Left renal pelvis (tissue), 4 donors: Measurements from ENCODE around the gene ZNF763. TPM values are rescaled to one million over a fixed set of nuclear protein-coding genes. Genes with fewer than 3 reads are reported as not detected.
"Not testable (repeated sequence)": the region's sequence is repeated elsewhere in the genome, so short reads cannot be mapped to it uniquely, and the experiment has no call there.

Source experiments
- DNase-seq, 4 donors: peaks; one replicate each; pipeline ENCODE4 v3.0.0-alpha.2; 2013; ENCODE audit warnings: low read depth in 4 of 4, low spot score in 3 of 4
- polyA plus RNA-seq, 4 donors: library from polyadenylated mRNA; unstranded; fragments of 120-200 nt; gene quantifications; one replicate each; pipeline ENCODE4 v1.2.1, GENCODE V29; 2013; ENCODE audit not compliant: insufficient read length in 4 of 4

The ZNF763 gene
- 10 to 100 TPM in 1 of 4 donors, 1 to 10 TPM in 3; 2.6 to 11.9 (median 8.8) TPM for polyA plus RNA-seq

DNA sequence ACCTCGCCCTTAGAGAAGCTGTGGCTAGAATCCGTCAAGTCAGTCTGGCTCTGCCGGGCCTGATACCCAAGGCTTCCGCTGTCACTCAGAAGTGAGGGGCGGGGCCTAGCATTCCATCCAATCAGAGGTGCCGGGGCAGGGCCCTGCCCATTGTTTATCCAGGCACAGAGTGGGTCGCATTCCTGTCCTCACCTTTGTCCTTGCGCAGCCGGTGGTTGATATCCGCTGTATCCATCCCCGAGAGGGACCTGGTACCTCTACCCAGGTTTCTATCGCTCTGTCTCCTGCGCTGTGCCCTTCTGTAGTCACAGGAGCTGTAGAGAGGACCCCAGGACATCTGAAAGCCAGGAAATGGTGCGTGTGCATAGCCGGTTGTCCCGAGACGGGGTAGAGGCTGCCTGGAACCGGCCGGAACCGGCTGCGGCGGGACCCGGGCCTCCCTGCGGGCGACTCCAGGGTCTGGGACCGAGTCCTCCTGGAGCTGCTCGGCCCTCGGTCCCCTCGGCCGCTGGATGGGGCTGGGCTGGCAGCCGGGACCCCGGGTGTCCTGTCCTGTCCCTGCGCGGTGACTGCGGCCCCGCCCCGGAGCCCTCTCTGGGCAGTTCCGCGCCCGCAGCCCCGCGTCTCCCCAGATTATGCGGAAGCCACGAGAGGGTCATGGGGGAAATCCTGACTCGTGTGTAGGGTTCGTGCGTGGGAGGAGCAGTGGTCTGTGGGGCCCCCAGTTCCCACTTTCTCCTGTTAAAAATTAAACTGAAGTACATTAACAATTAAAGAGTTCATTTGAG, at the start of gene ZNF763:
Gene ZNF763, plus strand, starts transcription at position 183 of the 788 bp plus-strand sequence. Its CDS starts 169 bp downstream, at position 352.
- peak; percentile 84 to 89 (median 88) for DNase-seq

DNA sequence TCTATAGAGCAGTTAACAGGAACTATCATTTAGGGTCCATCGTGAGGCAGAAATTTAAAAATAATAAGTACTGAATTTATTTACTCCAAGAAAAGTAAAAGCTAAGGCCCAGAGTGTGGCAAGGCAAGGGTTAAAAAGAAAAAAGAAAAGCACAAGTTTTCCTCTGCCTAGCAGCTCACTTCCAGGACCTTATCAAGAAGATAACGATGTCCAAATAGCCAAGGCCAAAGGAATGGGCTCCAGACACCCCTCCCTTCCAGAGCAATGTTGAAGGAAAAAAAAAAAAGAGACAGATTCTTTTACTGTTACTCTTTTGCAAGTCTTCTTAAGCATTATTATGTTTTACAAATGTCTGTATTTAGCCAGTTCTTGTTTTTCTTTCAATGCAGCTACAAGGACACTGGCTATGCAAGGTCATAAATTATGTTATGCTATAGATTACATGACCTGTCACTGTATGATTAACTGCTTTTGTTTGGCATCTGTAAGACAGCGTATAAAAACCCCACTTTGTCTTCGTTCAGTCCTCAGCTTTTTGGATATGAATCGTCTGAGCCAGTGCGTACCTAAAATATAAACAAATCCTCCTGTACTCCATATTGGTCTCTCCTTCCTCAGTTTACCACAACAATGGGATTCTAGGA, 42.9 kb upstream of the ZNF763 start:
- no peak for DNase-seq

DNA sequence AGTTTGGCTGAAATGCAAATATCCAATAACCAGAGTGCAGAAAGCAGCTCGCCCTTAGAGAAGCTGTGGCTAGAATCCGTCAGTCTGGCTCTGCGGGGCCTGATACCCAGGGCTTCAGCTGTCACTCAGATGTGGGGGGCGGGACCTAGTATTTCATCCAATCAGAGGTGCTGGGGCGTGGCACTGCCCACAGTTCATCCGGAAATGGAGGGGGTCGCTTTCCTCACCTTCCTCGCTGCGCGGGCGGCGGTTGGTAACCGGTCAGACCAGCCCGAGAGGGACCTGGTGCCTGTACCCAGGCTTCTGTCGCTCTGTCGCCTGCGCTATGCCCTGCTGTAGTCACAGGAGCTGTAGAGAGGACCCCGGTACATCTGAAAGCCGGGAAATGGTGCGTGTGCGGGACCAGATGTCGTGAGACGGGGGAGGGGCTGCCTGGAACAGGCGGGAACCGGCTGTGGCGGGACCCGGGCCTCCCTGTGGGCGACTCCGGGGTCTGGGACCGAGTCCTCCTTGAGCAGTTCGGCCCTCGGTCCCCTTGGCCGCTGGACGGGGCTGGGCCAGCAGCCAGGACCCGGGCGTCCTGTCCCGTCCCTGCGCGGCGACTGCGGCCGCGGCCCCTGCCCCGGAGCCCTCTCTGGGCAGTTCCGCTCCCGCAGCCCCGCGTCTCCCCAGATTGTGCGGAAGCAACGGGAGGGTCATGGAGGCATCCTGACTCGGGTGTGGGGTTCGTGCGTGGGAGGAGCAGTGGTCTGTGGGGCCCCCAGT, 39.8 kb upstream of the ZNF763 start, which contains the start of gene ZNF700:
Gene ZNF700, plus strand, starts transcription at position 222 of the 765 bp plus-strand sequence. Its CDS starts 104 bp downstream, at position 326.
- DNase-seq: peak; percentile 85 to 90 (median 89)

DNA sequence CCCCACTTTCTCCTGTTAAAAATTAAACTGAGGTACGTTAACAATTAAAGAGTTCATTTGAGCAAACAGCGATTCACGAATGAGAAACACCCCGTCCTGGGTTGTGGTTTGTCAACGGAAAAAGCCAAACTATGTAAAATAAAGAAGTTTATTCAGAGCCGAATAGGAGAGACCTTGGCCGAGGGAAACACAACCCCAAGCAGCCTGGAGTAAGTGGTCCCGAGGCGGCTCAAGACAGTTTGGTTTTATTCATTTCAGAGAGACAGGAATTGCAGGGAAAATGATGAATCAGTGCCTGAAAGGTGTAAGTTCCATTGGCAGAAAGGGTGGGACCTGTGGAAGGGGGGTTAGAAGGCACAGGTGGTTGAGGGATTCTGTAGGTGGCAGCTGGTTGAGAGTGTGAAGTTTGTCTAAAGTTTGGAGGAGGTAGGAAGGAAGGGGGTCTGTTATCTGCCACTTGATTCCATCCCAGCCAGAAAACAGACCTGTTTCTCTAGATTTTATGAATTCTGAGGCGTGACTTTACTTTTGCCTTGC, 39.1 kb upstream of the ZNF763 start:
- DNase-seq: not testable (repeated sequence)

DNA sequence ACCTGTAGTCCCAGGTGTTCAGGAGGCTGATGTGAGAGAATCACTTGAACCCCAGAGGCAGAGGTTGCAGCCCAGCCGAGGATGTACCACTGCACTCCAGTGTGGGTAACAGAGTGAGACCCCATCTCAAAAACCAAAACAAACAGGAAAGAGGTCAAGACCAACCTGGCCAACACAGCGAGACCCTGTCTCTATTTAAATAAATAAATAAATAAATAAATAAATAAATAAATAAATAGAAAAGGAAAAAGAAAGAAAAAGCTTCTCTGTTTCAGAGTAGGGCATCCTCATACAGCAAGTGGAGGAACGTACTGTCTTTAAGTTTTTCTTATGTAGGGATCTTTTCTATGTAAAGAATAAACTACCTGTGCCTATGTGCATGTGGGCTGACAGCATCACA, 37.6 kb upstream of the ZNF763 start:
- no peak for DNase-seq

DNA sequence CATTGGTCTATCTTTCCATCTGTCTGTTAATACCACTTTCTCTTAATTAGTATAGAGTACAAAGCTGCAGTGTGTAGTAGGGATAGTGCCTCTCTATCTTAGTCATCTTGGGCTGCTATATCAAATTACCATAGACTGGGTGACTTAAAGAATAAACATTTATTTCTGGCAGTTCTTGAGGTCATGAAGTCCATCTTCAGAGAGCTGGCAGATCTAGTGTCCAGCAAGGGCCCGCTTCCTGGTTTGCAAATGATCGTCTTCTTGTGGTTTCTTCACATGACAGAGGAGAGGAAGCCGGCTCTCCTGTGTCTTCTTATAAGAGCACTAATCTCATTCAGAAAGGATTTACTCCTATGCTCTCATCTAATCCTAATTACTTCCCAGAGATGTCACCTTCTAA, 33.8 kb upstream of the ZNF763 start:
- DNase-seq: no peak

DNA sequence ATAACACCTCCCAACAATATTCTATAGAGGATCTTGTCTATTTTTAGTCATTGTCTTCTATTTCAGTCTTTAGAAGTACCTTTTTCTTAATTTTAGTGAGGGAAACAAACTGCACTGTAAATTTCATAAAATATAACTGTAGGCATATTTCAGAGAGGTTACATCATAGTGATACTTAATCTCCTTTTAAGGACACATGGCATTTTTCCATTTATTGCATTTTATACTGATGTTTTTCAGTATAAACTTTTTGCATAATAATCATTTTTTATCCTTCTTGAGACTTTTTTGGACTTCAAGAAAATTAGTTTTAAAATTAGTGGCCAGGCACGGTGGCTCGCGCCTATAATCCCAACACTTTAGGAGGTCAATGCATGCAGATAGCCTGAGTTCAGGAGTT, 33.3 kb upstream of the ZNF763 start:
- DNase-seq: no peak

DNA sequence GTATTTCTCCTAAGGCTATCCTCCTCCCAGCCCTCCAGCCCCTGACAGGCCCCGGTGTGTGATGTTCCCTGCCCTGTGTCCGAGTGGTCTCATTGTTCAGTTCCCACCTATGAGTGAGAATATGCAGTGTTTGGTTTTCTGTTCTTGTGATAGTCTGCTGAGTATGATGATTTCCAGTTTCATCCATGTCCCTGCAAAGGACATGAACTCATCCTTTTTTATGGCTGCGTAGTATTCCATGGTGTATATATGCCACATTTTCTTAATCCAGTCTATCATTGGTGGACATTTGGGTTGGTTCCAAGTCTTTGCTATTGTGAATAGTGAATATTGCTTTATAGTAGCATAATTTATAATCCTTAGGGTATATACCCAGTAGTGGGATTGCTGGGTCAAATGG, 29.0 kb upstream of the ZNF763 start:
- not testable (repeated sequence) for DNase-seq

DNA sequence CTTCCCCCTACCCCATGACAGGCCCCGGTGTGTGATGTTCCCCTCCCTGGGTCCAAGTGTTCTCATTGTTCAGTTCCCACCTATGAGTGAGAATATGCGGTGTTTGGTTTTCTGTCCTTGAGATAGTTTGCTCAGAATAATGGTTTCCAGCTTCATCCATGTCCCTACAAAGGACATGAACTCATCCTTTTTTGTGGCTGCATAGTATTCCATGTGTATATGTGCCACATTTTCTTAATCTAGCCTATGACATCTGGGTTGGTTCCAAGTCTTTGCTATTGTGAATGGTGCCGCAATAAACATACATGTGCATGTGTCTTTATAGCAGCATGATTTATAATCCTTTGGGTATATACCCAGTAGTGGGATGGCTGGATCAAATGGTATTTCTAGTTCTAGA, 26.5 kb upstream of the ZNF763 start:
- DNase-seq: not testable (repeated sequence)

DNA sequence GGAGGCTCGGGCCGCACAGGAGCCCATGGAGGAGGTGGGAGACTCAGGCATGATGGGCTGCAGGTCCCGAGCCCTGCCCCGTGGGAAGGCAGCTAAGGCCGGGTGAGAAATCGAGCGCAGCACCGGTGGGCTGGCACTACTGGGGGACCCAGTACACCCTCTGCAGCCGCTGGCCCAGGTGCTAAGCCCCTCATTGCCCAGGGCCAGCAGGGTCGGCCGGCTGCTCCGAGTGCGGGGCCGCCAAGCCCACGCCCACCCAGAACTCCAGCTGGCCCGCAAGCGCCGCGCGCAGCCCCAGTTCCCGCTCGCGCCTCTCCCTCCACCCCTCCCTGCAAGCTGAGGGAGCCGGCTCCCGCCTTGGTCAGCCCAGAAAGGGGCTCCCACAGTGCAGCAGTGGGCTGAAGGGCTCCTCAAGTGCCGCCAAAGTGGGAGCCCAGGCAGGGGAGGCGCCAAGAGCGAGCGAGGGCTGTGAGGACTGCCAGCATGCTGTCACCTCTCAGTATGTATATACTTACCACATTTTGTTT, 23.4 kb upstream of the ZNF763 start:
- DNase-seq: not testable (repeated sequence)

DNA sequence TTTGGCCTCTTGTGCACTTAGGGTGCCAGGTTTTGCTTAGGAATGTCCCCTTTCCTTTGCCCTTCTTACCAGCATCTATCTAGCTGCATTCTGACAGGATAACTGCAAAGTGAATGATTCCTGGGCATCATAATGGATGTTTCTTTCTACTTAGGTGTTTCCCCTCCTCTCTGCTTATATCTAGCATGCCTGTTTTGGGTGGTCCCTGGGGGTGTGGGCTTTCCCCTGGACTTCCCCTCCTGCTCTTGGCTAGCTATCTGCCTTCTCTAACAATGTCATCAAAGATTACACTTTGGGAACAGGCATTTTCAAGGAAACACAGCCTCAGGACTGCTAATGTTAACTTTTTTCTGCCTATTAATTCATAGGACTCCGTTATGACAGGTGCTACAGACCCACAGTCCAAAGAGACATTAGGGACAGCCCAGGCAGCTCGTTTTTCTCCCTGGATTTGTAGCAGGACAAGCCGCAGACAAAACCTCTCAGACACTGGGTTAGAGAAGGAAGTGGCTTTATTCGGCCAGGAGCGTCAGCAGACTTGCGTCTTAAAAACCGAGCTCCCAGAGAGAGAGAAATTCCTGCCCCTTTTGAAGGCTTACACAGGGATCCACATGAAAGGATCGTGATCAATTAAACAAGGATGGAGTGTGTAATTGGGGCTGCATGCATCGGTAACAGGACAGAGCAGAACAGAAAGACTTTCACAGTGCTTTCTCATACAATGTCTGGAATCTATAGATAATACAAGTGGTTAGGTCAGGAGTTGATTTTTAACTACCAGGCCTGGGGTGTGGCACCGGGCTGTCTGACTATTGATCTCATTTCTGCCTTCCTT, 22.6 kb upstream of the ZNF763 start:
- DNase-seq: no peak

DNA sequence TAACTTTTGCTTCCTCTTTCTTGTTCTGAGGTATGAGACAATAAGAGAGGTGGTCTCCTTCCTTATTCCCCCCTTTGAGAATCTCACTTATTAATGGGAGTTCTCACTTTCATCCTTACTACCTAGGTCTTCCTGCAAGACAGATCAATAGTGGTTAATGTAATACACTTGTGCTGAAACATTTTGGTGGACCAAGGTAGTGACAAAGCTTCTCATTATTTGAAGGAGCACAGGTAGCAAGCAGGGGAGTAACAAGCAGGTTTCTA, 22.1 kb upstream of the ZNF763 start:
- DNase-seq: no peak

DNA sequence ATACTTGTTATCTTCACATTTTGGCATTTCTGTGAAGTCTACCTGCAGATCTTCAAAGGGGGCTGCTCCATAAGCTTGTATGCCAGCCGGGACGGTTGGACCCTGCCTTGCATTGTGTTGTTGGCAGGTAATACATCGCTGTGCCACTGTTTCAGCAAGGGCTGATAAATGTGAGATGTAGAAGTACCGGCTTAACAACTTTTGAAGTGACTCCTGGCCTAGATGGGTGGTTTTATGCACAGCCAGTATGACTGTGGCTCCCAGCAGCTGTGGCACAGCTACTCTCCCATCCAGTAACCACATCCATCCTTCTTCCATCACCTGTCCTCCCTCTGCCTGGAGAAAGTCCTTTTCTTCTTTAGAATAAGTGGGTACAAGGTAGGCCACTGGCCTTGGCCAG, 20.2 kb upstream of the ZNF763 start:
- DNase-seq: no peak

DNA sequence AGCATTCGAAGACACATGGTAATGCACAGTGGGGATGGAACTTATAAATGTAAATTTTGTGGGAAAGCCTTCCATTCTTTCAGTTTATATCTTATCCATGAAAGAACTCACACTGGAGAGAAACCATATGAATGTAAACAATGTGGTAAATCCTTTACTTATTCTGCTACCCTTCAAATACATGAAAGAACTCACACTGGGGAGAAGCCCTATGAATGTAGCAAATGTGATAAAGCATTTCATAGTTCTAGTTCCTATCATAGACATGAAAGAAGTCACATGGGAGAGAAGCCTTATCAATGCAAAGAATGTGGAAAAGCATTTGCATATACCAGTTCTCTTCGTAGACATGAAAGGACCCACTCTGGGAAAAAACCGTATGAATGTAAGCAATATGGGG, 16.2 kb upstream of the ZNF763 start:
- DNase-seq: no peak

DNA sequence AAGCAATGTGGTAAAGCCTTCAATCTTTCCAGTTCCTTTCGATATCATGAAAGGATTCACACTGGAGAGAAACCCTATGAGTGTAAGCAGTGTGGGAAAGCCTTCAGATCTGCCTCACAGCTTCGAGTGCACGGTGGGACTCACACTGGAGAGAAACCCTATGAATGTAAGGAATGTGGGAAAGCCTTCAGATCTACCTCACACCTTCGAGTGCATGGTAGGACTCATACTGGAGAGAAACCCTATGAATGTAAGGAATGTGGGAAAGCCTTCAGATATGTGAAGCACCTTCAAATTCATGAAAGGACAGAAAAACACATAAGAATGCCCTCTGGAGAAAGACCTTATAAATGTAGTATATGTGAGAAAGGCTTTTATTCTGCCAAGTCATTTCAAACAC, 15.6 kb upstream of the ZNF763 start:
- no peak for DNase-seq

DNA sequence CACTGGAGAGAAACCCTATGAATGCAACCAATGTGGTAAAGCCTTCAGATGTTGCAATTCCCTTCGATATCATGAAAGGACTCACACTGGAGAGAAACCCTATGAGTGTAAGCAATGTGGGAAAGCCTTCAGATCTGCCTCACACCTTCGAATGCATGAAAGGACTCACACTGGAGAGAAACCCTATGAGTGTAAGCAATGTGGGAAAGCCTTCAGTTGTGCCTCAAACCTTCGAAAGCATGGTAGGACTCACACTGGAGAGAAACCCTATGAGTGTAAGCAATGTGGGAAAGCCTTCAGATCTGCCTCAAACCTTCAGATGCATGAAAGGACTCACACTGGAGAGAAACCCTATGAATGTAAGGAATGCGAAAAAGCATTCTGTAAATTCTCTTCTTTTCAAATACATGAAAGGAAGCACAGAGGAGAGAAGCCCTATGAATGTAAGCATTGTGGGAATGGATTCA, 15.2 kb upstream of the ZNF763 start:
- DNase-seq: not testable (repeated sequence)

DNA sequence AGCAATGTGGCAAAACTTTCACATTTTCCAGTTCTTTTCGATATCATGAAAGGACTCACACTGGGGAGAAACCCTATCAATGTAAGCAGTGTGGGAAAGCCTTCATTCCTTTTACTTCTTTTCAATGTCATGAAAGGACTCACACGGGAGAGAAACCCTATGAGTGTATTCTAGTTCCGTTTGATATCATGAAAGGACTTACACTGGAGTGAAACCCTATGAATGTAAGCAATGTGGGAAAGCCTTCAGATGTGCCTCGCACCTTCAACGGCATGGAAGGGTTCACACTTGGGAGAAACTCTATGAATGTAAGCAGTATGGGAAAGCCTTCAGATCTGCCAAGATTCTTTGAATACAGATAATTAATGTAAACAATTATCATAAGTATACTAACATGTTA, 14.5 kb upstream of the ZNF763 start:
- DNase-seq: no peak

DNA sequence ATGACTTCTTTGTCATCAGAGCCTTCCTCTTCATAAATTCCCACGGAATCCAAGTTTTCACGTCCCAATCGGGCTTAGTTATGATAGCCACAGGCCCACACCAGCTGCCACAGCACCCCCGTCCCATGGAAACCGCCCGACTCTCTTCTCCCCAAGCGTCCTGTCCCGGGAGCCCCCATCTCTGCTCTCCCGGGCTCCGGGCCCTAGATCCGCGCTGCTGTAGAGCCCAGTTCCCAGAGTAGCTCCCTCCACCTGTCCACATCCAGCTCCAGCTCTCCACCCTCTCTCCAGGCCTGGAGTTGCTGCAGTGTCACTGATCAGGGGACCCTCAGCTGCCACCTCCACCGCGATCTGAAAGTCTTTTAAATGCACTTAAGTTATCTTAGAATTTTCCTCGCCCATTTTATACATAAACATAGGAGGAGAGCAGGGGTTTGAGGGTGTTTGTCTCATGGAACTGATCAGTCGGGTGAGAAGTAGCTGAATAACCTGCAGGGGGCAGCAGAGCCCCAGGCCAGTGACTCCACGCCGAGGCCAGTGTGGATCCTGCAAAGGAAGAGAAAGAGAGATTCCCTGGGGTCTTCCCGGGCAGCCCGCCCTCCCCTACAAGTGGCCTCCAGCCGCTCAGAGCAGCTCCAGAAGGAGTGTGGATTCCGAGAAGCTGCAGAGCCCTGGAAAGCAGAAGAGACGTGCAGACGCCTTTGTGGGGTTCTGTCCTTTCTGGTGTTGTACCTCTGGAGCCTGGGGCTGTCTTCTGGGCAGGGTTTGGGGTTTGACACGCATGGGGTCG, 1.1 kb upstream of the ZNF763 start:
- DNase-seq: peak in 3 of 4 donors; percentile 61 to 73 (median 71)

DNA sequence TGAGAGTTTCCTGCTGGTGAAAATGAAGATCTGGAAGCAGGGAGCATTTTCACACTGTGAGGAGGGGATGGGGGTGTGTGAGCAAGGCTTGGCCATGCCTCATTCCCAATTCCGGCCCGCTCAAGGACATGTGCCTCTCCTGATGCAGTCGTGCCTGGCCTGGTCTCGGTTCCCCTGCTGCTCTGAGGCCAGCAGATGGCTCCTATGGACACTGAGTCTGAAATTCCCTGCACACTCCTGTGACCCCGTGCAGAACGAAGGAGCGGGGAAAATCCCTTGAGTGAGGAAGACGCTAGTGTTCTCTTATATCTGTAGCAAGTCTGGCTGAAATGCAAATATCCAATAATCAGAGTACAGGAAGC, 363 bp upstream of the ZNF763 start:
- DNase-seq: no peak
